Right atrium auricular region (tissue), 2 donors: Measurements from ENCODE around the gene CXADR. TPM values are rescaled to one million over a fixed set of nuclear protein-coding genes. Genes with fewer than 3 reads are reported as not detected.

Source experiments
- DNase-seq: peaks from one replicate; pipeline ENCODE4 v3.0.0-alpha.2; 2019; ENCODE audit warnings: low spot score
- H3K27ac ChIP-seq, 2 donors: fragments of 200-600 bp; sonication (generic); 1 replicate in 1 of 2; 2 replicates in 1 of 2; pipeline ENCODE4 v1.5.1; 2016 to 2019
- H3K27me3 ChIP-seq, 2 donors: fragments of 200-600 bp; sonication (generic); one replicate each; pipeline versions ENCODE4 v1.5.1 to v1.6.0; 2017 to 2019
- H3K36me3 ChIP-seq: fragments of 200-600 bp; sonication (generic); one replicate; pipeline ENCODE4 v1.5.1; 2016
- H3K4me1 ChIP-seq, 2 donors: fragments of 200-600 bp; sonication (generic); one replicate each; pipeline versions ENCODE4 v1.5.1 to v1.6.0; 2017 to 2019
- H3K4me3 ChIP-seq, 2 donors: fragments of 200-600 bp; sonication (generic); 1 replicate in 1 of 2; 2 replicates in 1 of 2; pipeline ENCODE4 v1.5.1; 2017 to 2019; ENCODE audit warnings: mild to moderate bottlenecking in 1 of 2, moderate library complexity in 1 of 2
- H3K9me3 ChIP-seq, 2 donors: fragments of 200-600 bp; sonication (generic); one replicate each; pipeline ENCODE4 v1.5.1; 2019
- total RNA-seq, 2 donors: library from RNA; depleted of rRNA; stranded (reverse); fragments of >200 nt; gene quantifications; one replicate each; pipeline ENCODE4 v1.1.0, GENCODE V29; 2016
- TF ChIP-seq, protein P1 (sequence below), 2 donors: fragments of 200-600 bp; sonication (generic); IDR thresholded peaks; one replicate each; pipeline ENCODE4 v1.5.1; 2019; ENCODE audit warnings: antibody characterized with exemption in 2 of 2

The CXADR gene
- total RNA-seq, 2 donors from 2014 or later: 25.8 to 28.8 TPM

DNA sequence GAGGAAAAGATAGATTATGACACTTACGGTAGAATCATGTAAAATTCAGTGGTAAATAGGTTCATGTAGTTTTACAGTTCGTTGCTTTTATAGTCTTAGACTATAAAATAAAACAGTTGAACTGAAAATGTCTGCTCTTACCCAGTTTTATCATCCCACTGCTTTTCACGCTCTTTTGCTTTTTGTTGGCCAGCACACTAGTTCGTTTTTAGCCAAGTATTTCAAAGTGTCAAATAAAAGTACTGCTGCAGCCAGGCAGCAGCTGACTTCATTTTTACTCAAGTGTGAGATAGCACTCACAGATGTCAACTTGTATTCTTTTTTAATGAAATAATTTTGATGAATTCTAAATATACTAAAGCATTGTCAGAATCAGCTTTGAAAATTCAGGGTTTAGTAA lies 118.4 kb downstream of the CXADR start:
- no peaks in the 10 kb centered on the region for H3K36me3 ChIP-seq
- no peak for DNase-seq
- H3K4me3 ChIP-seq: no peak overlapping the region
- H3K27ac ChIP-seq: no peak overlapping the region
- H3K9me3 ChIP-seq: no peaks in the 10 kb centered on the region
- TF ChIP-seq, protein P1, sequence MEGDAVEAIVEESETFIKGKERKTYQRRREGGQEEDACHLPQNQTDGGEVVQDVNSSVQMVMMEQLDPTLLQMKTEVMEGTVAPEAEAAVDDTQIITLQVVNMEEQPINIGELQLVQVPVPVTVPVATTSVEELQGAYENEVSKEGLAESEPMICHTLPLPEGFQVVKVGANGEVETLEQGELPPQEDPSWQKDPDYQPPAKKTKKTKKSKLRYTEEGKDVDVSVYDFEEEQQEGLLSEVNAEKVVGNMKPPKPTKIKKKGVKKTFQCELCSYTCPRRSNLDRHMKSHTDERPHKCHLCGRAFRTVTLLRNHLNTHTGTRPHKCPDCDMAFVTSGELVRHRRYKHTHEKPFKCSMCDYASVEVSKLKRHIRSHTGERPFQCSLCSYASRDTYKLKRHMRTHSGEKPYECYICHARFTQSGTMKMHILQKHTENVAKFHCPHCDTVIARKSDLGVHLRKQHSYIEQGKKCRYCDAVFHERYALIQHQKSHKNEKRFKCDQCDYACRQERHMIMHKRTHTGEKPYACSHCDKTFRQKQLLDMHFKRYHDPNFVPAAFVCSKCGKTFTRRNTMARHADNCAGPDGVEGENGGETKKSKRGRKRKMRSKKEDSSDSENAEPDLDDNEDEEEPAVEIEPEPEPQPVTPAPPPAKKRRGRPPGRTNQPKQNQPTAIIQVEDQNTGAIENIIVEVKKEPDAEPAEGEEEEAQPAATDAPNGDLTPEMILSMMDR (IDR thresholded peaks at IDR 0.05): no peak
- H3K27me3 ChIP-seq: no peaks in the 10 kb centered on the region
- peaks cover 0 to 3% of the 10 kb centered on the region in 2 donors for H3K4me1 ChIP-seq

DNA sequence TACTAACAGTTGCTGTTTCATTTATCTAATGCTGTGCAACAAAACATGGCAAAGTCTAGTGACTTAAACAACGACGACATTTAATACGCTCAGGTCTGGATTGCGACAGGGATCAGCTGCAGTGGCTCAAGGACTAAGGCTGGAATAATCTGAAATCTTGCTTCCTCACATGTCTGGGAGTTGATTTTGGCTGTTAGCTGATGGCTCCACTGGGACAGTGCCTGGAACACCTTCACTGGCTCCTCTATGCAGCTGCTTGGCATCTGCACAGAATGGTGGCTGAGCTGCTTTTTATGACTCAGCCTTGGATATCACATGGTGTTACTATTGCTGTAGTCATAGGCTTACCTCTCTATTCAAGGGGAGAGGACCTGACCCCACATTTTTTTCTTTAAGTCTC lies 123.9 kb downstream of the CXADR start:
- Histone ChIP-seq H3K4me1 (peaks cover 0 to 3% of the 10 kb centered on the region in 2 donors), H3K9me3 (no peaks in the 10 kb centered on the region), H3K27ac (no peak overlapping the region), H3K4me3 (no peak overlapping the region), H3K36me3 (no peaks in the 10 kb centered on the region), H3K27me3 (no peaks in the 10 kb centered on the region)
- DNase-seq: no peak
- TF ChIP-seq, protein P1 (IDR thresholded peaks at IDR 0.05): no peak

DNA sequence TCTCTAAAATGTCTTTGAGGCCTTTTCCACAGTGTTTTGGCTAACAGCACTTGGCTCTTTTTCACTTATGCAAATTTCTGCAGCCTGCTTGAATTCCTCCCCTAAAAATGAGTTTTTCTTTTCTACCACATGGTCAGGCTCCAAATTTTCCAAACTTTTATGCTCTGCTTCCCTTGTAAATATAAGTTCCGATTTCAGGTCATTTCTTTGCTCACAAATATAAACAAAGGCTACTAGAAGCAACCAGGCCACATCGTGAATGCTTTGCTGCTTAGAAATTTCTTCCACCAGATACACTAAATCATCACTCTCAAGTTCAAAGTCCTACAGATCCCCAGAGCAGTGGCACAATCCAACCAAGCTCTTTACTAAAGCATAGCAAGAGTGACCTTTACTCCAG lies 128.0 kb downstream of the CXADR start:
- no peaks in the 10 kb centered on the region for H3K4me1 ChIP-seq
- H3K9me3 ChIP-seq: no peaks in the 10 kb centered on the region
- TF ChIP-seq, protein P1 (IDR thresholded peaks at IDR 0.05): no peak
- H3K4me3 ChIP-seq: no peak overlapping the region
- no peak overlapping the region for H3K27ac ChIP-seq
- no peak for DNase-seq
- no peaks in the 10 kb centered on the region for H3K27me3 ChIP-seq
- H3K36me3 ChIP-seq: no peaks in the 10 kb centered on the region

Other genes with a start within 250 kb of the CXADR start
- gene BTG3, start 99.9 kb downstream of the CXADR start, total RNA-seq: 10 to 100 TPM; 27.9 to 29.4 TPM